Trophoblast cell (in vitro differentiated cells and primary cell): Measurements from ENCODE around the gene RFPL3.

Experiments
- DNase-seq, 2 donors: peaks; one replicate each; pipeline ENCODE4 v3.0.0-alpha.2; 2016
- H2AFZ ChIP-seq: 2 replicates; pipeline ENCODE4 v1.6.1; 2013; ENCODE audit warnings: low read length, moderate library complexity, mild to moderate bottlenecking; ENCODE audit not compliant: insufficient read depth, poor library complexity
- H2AK5ac ChIP-seq: 2 replicates; pipeline ENCODE4 v1.6.1; 2013; ENCODE audit warnings: mild to moderate bottlenecking, low read length
- H2BK120ac ChIP-seq: 2 replicates; pipeline ENCODE4 v1.6.1; 2013; ENCODE audit warnings: low read length, mild to moderate bottlenecking, moderate library complexity; ENCODE audit not compliant: insufficient read depth, poor library complexity
- H2BK12ac ChIP-seq: 2 replicates; pipeline ENCODE4 v1.6.1; 2013; ENCODE audit warnings: mild to moderate bottlenecking, low read length, moderate library complexity
- H2BK5ac ChIP-seq: 2 replicates; pipeline ENCODE4 v1.6.1; 2013; ENCODE audit warnings: low read length, low read depth, moderate library complexity, mild to moderate bottlenecking; ENCODE audit not compliant: poor library complexity
- H3K14ac ChIP-seq: 2 replicates; pipeline ENCODE4 v1.6.1; 2013; ENCODE audit warnings: mild to moderate bottlenecking, low read length
- H3K18ac ChIP-seq: 2 replicates; pipeline ENCODE4 v1.6.1; 2013; ENCODE audit warnings: mild to moderate bottlenecking, low read length
- H3K23ac ChIP-seq: 2 replicates; pipeline ENCODE4 v1.6.1; 2013; ENCODE audit warnings: low read length
- H3K27ac ChIP-seq: 2 replicates; pipeline ENCODE4 v1.5.1; 2013; ENCODE audit warnings: low read depth, mild to moderate bottlenecking, inconsistent platforms, low read length, moderate library complexity
- H3K27me3 ChIP-seq: 2 replicates; pipeline ENCODE4 v1.6.1; 2013; ENCODE audit warnings: inconsistent platforms, mild to moderate bottlenecking, low read length, moderate library complexity; ENCODE audit not compliant: insufficient read depth
- H3K36me3 ChIP-seq, 2 experiments: 1 replicate in 1 of 2; 2 replicates in 1 of 2; pipeline ENCODE4 v1.6.1; 2013; ENCODE audit warnings: low read length in 2 of 2, mild to moderate bottlenecking in 2 of 2, moderate library complexity in 1 of 2; ENCODE audit not compliant: insufficient read depth in 2 of 2, control insufficient read depth in 1 of 2
- H3K4ac ChIP-seq: 2 replicates; pipeline ENCODE4 v1.6.1; 2013; ENCODE audit warnings: low read depth, mild to moderate bottlenecking, low read length, moderate library complexity
- H3K4me1 ChIP-seq, 2 experiments: 1 replicate in 1 of 2; 2 replicates in 1 of 2; pipeline ENCODE4 v1.6.1; 2013; ENCODE audit warnings: low read length in 2 of 2, mild to moderate bottlenecking in 2 of 2, moderate library complexity in 1 of 2; ENCODE audit not compliant: insufficient read depth in 2 of 2, control insufficient read depth in 1 of 2
- H3K4me2 ChIP-seq: 2 replicates; pipeline ENCODE4 v1.6.1; 2013; ENCODE audit warnings: inconsistent platforms, mild to moderate bottlenecking, low read length, moderate library complexity
- H3K4me3 ChIP-seq: 2 replicates; pipeline ENCODE4 v1.5.1; 2013; ENCODE audit warnings: mild to moderate bottlenecking, low read depth, low read length, inconsistent platforms
- H3K79me1 ChIP-seq: one replicate; pipeline ENCODE4 v1.6.1; 2013; ENCODE audit warnings: low read length
- H3K79me2 ChIP-seq: 2 replicates; pipeline ENCODE4 v1.6.1; 2013; ENCODE audit warnings: low read length, mild to moderate bottlenecking; ENCODE audit not compliant: control insufficient read depth, insufficient read depth, poor library complexity
- H3K9ac ChIP-seq: 2 replicates; pipeline ENCODE4 v1.6.1; 2013; ENCODE audit warnings: mild to moderate bottlenecking, low read length
- H3K9me3 ChIP-seq: 2 replicates; pipeline ENCODE4 v1.6.1; 2013; ENCODE audit warnings: low read depth, mild to moderate bottlenecking, control low read depth, inconsistent platforms, low read length; ENCODE audit not compliant: insufficient read depth
- H4K12ac ChIP-seq: 2 replicates; pipeline ENCODE4 v1.6.1; 2013; ENCODE audit warnings: low read depth, mild to moderate bottlenecking, low read length, moderate library complexity
- H4K8ac ChIP-seq: 2 replicates; pipeline ENCODE4 v1.6.1; 2013; ENCODE audit warnings: low read depth, mild to moderate bottlenecking, low read length, moderate library complexity
- H4K91ac ChIP-seq: one replicate; pipeline ENCODE4 v1.6.1; 2013; ENCODE audit warnings: low read depth, mild to moderate bottlenecking, low read length, moderate library complexity
- WGBS: extraction: QIAGEN DNeasy Blood & Tissue Kit; methylation state at CpG from one replicate; pipeline ENCODE4 v1.1.7; 2013; ENCODE audit warnings: missing lambda C conversion rate; ENCODE audit not compliant: insufficient read length, insufficient coverage; ENCODE audit errors: extremely low coverage; 5-methylcytosine and 5-hydroxymethylcytosine counted together

RFPL3 gene

DNA sequence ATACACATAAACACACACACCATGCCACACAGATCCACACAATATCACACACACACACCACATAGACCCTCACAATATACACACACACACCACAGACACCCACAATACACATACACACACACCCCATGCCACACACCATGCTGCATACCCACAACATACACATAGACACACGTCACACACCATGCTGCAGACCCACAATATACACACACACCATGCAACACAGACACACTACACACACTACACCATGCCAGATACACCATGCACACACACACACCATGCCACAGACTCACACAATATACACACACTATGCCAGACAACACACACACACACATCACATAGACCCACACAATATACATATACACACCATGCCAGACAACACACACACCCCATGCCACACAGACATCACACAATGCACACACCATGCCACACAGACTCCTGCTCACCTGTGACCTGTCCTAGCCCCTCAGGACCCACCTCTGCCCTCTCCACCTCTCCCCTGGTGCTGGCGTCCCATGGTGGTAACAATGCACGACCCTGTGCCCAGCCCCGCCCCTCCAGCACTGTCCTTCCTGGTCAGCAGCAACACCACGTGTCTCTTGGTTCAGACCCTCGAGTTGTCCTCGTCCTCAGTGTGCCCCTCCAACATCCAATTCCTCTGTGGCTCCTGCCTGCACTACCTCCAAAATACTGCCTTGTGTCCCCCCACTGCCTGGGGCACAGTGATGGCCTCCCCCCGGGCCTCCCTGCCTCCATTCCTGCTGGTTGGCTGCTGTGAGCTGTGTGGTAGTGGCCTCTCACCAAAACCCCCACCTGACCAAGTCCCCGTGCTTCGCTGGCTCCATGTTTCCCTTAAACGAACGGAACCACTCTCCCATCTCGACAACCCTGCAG lies 23.7 kb upstream of the RFPL3 start:
- Histone ChIP-seq H4K12ac (no peak overlapping the region), H2AFZ (no peak overlapping the region), H3K36me3 (no peaks in the 10 kb centered on the region), H4K8ac (no peak overlapping the region), H2BK12ac (no peak overlapping the region), H3K4ac (no peak overlapping the region), H2BK120ac (no peak overlapping the region), H3K27me3 (no peaks in the 10 kb centered on the region), H3K4me1 (no peaks in the 10 kb centered on the region), H3K14ac (no peak overlapping the region), H3K18ac (no peak overlapping the region), H3K27ac (no peak overlapping the region), H3K23ac (no peak overlapping the region), H4K91ac (no peak overlapping the region), H3K9ac (no peak overlapping the region), H2AK5ac (no peak overlapping the region), H3K4me2 (no peak overlapping the region), H3K79me1 (no peaks in the 10 kb centered on the region), H3K4me3 (peak overlapping the region; percentile 11), H2BK5ac (no peak overlapping the region), H3K79me2 (no peaks in the 10 kb centered on the region), H3K9me3 (no peaks in the 10 kb centered on the region)
- DNase-seq = no peak
- whole genome bisulfite sequencing = no CpG with 5 or more reads among the region's 13 CpGs

- no peak overlapping the region for H3K9ac ChIP-seq
- DNase-seq = no peak
- WGBS = no CpG with 5 or more reads among the region's 17 CpGs
Observed at GRCh38 chr22:32334660-32335365, 22.9 kb upstream of the RFPL3 start.

GRCh38 chr22:32335471-32335870 lies 22.2 kb upstream of the RFPL3 start:
- no peak for DNase-seq
- Histone ChIP-seq H2BK12ac (no peak overlapping the region), H3K27ac (no peak overlapping the region), H3K4me1 (no peaks in the 10 kb centered on the region), H3K23ac (no peak overlapping the region), H2BK5ac (no peak overlapping the region), H3K4ac (no peak overlapping the region), H2AFZ (no peak overlapping the region), H2AK5ac (no peak overlapping the region), H3K27me3 (no peaks in the 10 kb centered on the region), H3K9ac (no peak overlapping the region), H3K79me2 (no peaks in the 10 kb centered on the region), H4K91ac (no peak overlapping the region), H3K4me3 (no peak overlapping the region), H3K36me3 (no peaks in the 10 kb centered on the region), H3K79me1 (no peaks in the 10 kb centered on the region), H2BK120ac (no peak overlapping the region), H4K12ac (no peak overlapping the region), H3K9me3 (peaks cover 3% of the 10 kb centered on the region), H3K4me2 (no peak overlapping the region), H3K14ac (no peak overlapping the region), H3K18ac (no peak overlapping the region), H4K8ac (no peak overlapping the region)
- WGBS = no CpG with 5 or more reads among the region's 10 CpGs

More at GRCh38 chr22:32334660-32335365, 22.9 kb upstream of the RFPL3 start:
- H2BK5ac ChIP-seq = no peak overlapping the region
- H3K27me3 ChIP-seq = no peaks in the 10 kb centered on the region
- H2AK5ac ChIP-seq = no peak overlapping the region
- H3K14ac ChIP-seq = no peak overlapping the region
- H2BK12ac ChIP-seq = no peak overlapping the region
- H4K91ac ChIP-seq = no peak overlapping the region
- no peak overlapping the region for H3K23ac ChIP-seq
- H2BK120ac ChIP-seq = no peak overlapping the region
- peaks cover 3% of the 10 kb centered on the region for H3K9me3 ChIP-seq
- H3K4me1 ChIP-seq = no peaks in the 10 kb centered on the region
- H3K18ac ChIP-seq = no peak overlapping the region
- H4K12ac ChIP-seq = no peak overlapping the region
- H3K4me2 ChIP-seq = no peak overlapping the region
- H4K8ac ChIP-seq = no peak overlapping the region
- no peak overlapping the region for H3K4ac ChIP-seq
- no peaks in the 10 kb centered on the region for H3K36me3 ChIP-seq
- no peaks in the 10 kb centered on the region for H3K79me1 ChIP-seq
- no peak overlapping the region for H2AFZ ChIP-seq
- H3K27ac ChIP-seq = no peak overlapping the region
- no peaks in the 10 kb centered on the region for H3K79me2 ChIP-seq
- no peak overlapping the region for H3K4me3 ChIP-seq

DNA sequence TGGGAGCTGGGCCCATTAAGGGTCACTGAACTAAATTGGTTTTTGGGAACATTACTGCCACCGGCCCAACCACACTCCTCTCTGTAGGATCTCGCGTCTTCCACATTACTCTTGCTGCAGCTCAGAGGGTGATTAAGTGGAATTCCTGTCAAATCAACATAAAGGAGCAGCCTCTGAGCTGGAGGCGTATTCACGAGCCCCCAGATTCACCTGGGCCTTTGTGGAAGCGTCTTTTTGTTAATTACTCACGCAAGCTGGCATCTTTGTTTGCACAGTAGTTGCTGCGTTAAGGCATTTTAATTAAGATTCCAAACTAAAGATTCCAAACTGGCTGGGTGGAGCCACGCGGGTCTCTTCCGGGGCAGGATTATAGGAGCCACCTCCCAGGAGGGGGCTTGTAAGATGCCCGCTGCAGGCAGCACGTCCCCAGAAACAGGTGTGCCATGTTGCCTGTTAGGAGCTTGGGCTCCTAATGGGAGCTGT lies 21.5 kb upstream of the RFPL3 start:
- H4K8ac ChIP-seq = no peak overlapping the region
- H4K12ac ChIP-seq = no peak overlapping the region
- no peak for DNase-seq
- no CpG with 5 or more reads among the region's 13 CpGs for WGBS
- no peak overlapping the region for H2AFZ ChIP-seq
- H2BK5ac ChIP-seq = no peak overlapping the region
- no peak overlapping the region for H3K4me3 ChIP-seq
- H2AK5ac ChIP-seq = no peak overlapping the region
- H3K4me1 ChIP-seq = no peaks in the 10 kb centered on the region
- no peak overlapping the region for H4K91ac ChIP-seq
- H3K27ac ChIP-seq = no peak overlapping the region
- no peak overlapping the region for H3K18ac ChIP-seq
- no peak overlapping the region for H3K9ac ChIP-seq
- H3K36me3 ChIP-seq = no peaks in the 10 kb centered on the region
- H3K4me2 ChIP-seq = no peak overlapping the region
- H3K4ac ChIP-seq = no peak overlapping the region
- no peaks in the 10 kb centered on the region for H3K79me2 ChIP-seq
- no peaks in the 10 kb centered on the region for H3K79me1 ChIP-seq
- no peaks in the 10 kb centered on the region for H3K27me3 ChIP-seq
- H2BK120ac ChIP-seq = no peak overlapping the region
- H3K23ac ChIP-seq = no peak overlapping the region
- peaks cover 3% of the 10 kb centered on the region for H3K9me3 ChIP-seq
- H3K14ac ChIP-seq = no peak overlapping the region
- H2BK12ac ChIP-seq = no peak overlapping the region
